GM12865 (cell line): ENCODE data around the gene DDX25.
A peak's percentile ranks its signal among the peaks of the same experiment; 100 is the strongest.

Experiments used
- DNase-seq: peaks from one replicate; pipeline ENCODE4 v3.0.0; 2010; ENCODE audit warnings: low read depth
- H3K4me3 ChIP-seq: 2 replicates; pipeline ENCODE4 v1.5.1; 2011; ENCODE audit warnings: mild to moderate bottlenecking, low read depth, low read length, control low read depth
- CTCF ChIP-seq: IDR thresholded peaks from 2 replicates; pipeline ENCODE4 v1.5.1; 2011; ENCODE audit warnings: low read length, control low read depth, low read depth, inconsistent platforms; ENCODE audit not compliant: insufficient read depth; ENCODE audit errors: missing control alignments

Gene DDX25

GRCh38 chr11:125935618-125936199 is 31.4 kb downstream of the DDX25 start:
- no peak for DNase-seq
- H3K4me3 ChIP-seq, result no peak overlapping the region
- TF ChIP-seq CTCF, result no peak

DNA sequence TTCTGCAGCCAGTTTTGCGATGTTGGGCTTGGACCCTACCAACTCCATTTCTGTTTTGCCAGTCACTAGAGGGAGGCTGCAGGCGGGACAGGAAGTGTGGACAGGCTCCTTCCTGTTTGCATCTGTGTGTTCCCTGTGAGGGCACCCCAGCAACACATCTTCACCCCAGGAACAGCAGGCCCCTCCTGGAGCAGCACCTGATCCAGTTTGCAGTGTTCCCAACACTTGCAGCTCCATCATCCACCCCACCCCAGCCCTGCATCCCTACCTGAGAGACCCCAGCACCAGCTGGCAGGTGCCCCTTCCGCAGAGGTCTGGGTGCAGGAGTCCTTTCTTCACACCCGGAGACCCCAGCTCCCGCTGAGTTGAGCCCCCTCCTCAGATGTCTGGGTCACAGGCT is 34.1 kb downstream of the DDX25 start:
- DNase-seq, result peak; percentile 8
- no peak for TF ChIP-seq CTCF
- no peak overlapping the region for H3K4me3 ChIP-seq

DNA sequence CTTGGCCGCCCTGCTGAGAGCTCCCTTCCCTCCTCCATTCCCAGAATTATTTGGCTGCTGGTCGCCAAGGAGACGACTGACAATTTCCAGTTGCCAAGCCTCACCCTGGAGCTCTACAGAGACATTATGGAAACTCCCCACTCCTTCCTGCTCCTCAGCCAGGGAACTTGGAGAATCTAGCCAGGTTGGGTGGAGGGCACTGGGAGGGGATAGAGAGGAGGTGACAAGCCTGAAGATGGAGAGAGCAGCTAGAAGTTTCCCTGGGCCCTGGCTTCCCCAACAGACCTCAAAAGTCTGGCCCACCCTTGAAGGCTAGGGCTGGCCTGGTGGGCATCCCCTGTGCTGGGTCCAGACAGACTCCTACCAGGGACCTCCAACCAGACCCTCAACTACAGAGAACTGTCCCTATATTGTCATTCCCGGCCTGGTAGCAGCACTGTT is 34.8 kb downstream of the DDX25 start:
- no peak for DNase-seq

GRCh38 chr11:125940145-125940544 is 35.8 kb downstream of the DDX25 start:
- H3K4me3 ChIP-seq, result no peak overlapping the region
- no peak for DNase-seq
- TF ChIP-seq CTCF, result no peak

More for the DNA sequence above, 34.8 kb downstream of the DDX25 start:
- TF ChIP-seq CTCF, result no peak
- H3K4me3 ChIP-seq, result no peak overlapping the region

DNA sequence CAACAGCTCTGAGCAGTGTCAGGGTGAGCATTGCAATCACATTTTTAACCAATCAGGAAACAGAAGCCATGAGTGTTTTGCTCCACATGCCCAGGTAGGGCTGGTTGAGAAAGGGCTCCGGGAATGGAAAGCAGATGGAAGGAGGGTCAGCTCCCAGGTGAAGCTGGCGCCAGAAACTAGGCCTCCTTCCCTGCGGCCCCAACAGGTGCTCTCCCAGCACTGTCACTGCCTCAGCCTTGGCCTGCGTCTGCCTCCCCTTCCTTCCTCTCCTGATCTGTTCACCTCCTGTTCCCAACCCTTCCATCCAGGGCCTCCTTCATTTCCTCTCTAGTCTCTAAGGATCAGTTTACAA is 36.9 kb downstream of the DDX25 start:
- no peak for DNase-seq
- TF ChIP-seq CTCF, result no peak
- H3K4me3 ChIP-seq, result no peak overlapping the region

- H3K4me3 ChIP-seq, result no peak overlapping the region
- TF ChIP-seq CTCF, result peak; percentile 80
- peak; percentile 47 for DNase-seq
Measured at GRCh38 chr11:125941619-125942611, 37.6 kb downstream of the DDX25 start.
